BE2C (cell line): Measurements from ENCODE around the gene AHI1.

Experiments
- DNase-seq: peaks from one replicate; pipeline ENCODE4 v3.0.0-alpha.2; 2020
- H3K27me3 ChIP-seq: fragments of 250-450 bp; sonication (Bioruptor Pico); 2 replicates; pipeline ENCODE4 v1.5.1; 2020; ENCODE audit warnings: mild to moderate bottlenecking
- H3K36me3 ChIP-seq: fragments of 250-450 bp; sonication (Bioruptor Pico); 2 replicates; pipeline ENCODE4 v1.5.1; 2020; ENCODE audit warnings: mild to moderate bottlenecking
- H3K4me1 ChIP-seq: fragments of 250-450 bp; sonication (Bioruptor Pico); 2 replicates; pipeline ENCODE4 v1.5.1; 2020
- H3K4me3 ChIP-seq: 2 replicates; pipeline ENCODE4 v1.5.1; 2011; ENCODE audit warnings: low read depth, low read length
- H3K9me3 ChIP-seq: fragments of 250-450 bp; sonication (Bioruptor Pico); 2 replicates; pipeline ENCODE4 v1.5.1; 2020
- CTCF ChIP-seq: IDR thresholded peaks from 2 replicates; pipeline ENCODE4 v1.5.1; 2012; ENCODE audit warnings: mild to moderate bottlenecking, low read depth, low read length

The AHI1 gene

GRCh38 chr6:135304883-135305282, 192.7 kb downstream of the AHI1 start:
- Histone ChIP-seq H3K9me3 (no peaks in the 10 kb centered on the region), H3K36me3 (no peaks in the 10 kb centered on the region; the same call in 1 of the 2 replicates), H3K27me3 (no peaks in the 10 kb centered on the region), H3K4me3 (no peak overlapping the region), H3K4me1 (no peaks in the 10 kb centered on the region)
- DNase-seq, result no peak
- no peak for TF ChIP-seq CTCF

GRCh38 chr6:135301304-135301703, 196.2 kb downstream of the AHI1 start:
- no peaks in the 10 kb centered on the region for H3K4me1 ChIP-seq
- H3K4me3 ChIP-seq, result no peak overlapping the region
- no peaks in the 10 kb centered on the region; the same call in 1 of the 2 replicates for H3K36me3 ChIP-seq
- H3K27me3 ChIP-seq, result no peaks in the 10 kb centered on the region
- DNase-seq, result no peak
- no peaks in the 10 kb centered on the region for H3K9me3 ChIP-seq
- TF ChIP-seq CTCF, result no peak

- no peak for DNase-seq
- Histone ChIP-seq H3K36me3 (no peaks in the 10 kb centered on the region; the same call in 1 of the 2 replicates), H3K4me3 (no peak overlapping the region), H3K9me3 (no peaks in the 10 kb centered on the region), H3K4me1 (no peaks in the 10 kb centered on the region), H3K27me3 (no peaks in the 10 kb centered on the region)
- TF ChIP-seq CTCF, result no peak
Observed at GRCh38 chr6:135300576-135300975, 197.0 kb downstream of the AHI1 start.

DNA sequence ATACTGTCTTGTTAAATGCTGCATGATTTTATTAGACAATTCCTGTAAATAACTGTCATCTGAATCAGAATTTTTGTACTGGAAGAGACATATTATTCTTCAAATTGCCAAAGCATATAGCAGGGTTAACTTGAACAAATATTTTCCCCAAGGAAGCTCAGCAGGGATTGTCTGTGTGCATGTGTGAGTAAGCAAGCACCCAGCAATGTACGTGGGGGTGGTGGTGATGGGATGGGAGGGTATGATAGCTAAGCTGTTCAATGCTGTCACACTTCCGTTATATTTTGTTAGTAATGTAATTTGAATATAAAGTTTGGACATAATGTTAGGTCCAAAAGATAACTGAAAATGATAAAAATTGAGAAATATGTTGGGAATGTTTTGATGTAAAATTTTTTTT, 198.3 kb downstream of the AHI1 start:
- DNase-seq, result no peak
- no peak overlapping the region for H3K4me3 ChIP-seq
- H3K9me3 ChIP-seq, result no peaks in the 10 kb centered on the region
- H3K27me3 ChIP-seq, result no peaks in the 10 kb centered on the region
- no peak for TF ChIP-seq CTCF
- no peaks in the 10 kb centered on the region for H3K4me1 ChIP-seq
- no peaks in the 10 kb centered on the region; the same call in 1 of the 2 replicates for H3K36me3 ChIP-seq

DNA sequence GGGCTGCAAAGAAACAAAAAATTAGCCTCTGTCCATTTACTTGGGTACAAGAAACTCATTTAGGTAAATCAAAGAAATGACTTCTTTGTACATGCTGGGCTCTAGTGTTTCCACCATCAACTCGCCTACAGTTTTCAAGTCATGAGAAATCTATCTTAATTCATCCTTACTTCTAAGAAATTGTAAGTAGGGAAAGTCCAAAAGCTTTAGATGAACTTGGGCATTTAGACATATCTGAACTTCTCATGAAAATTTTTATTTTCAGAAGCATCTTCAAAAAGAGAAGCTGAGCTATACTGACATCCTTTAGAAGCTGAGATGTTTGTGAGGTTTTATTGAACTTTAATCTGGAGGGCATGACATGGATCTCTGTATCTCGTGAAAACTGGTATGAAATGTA, 199.1 kb downstream of the AHI1 start:
- no peaks in the 10 kb centered on the region for H3K27me3 ChIP-seq
- no peaks in the 10 kb centered on the region; the same call in 1 of the 2 replicates for H3K36me3 ChIP-seq
- no peaks in the 10 kb centered on the region for H3K4me1 ChIP-seq
- no peak for DNase-seq
- no peak for TF ChIP-seq CTCF
- H3K4me3 ChIP-seq, result no peak overlapping the region
- no peaks in the 10 kb centered on the region for H3K9me3 ChIP-seq

- H3K27me3 ChIP-seq, result no peaks in the 10 kb centered on the region
- H3K9me3 ChIP-seq, result no peaks in the 10 kb centered on the region
- TF ChIP-seq CTCF, result no peak
- H3K36me3 ChIP-seq, result no peaks in the 10 kb centered on the region
- peaks cover 2% of the 10 kb centered on the region; the same call in 1 of the 2 replicates for H3K4me1 ChIP-seq
- no peak overlapping the region for H3K4me3 ChIP-seq
- no peak for DNase-seq
Observed at GRCh38 chr6:135296715-135297114, 200.8 kb downstream of the AHI1 start.
